Activated naive CD8-positive, alpha-beta T cell treated with anti-CD3 and anti-CD28 coated beads, Interleukin-2, amount 10 ng/mL, durations not matched to agents 7 days and 5 days (primary cell): Measurements from ENCODE around the gene FAM180B. TPM values are rescaled to one million over a fixed set of nuclear protein-coding genes. Genes with fewer than 3 reads are reported as not detected.
A peak's percentile ranks its signal among the peaks of the same experiment; 100 is the strongest.

ENCODE experiments used
- ATAC-seq: fragments of 150-1000 bp; cut with Tn5 transposase; one replicate; pipeline ENCODE4 v1.10.0; 2021; ENCODE audit warnings: low read depth, moderate library complexity
- POLR2A ChIA-PET: fragments of 350-600 bp; sonication (Branson Sonifier 250); formaldehyde crosslinking; loops from one replicate; lab custom pipeline; 2021; ENCODE audit warnings: antibody characterized with exemption; lab: Charles Lee
- DNase-seq: peaks from one replicate; pipeline ENCODE4 v3.0.0; 2021
- H3K27ac Mint-ChIP-seq: one replicate; pipeline ENCODE4 v1.8.0; 2022; ENCODE audit warnings: mild to moderate bottlenecking, mixed read lengths
- H3K27me3 Mint-ChIP-seq: one replicate; pipeline ENCODE4 v1.8.0; 2022; ENCODE audit warnings: mild to moderate bottlenecking, moderate library complexity, mixed read lengths
- H3K36me3 Mint-ChIP-seq: one replicate; pipeline ENCODE4 v1.8.0; 2021; ENCODE audit warnings: mild to moderate bottlenecking, mixed read lengths
- H3K4me1 Mint-ChIP-seq: one replicate; pipeline ENCODE4 v1.8.0; 2021; ENCODE audit warnings: mixed read lengths
- H3K4me3 Mint-ChIP-seq: one replicate; pipeline ENCODE4 v1.8.0; 2022; ENCODE audit warnings: mild to moderate bottlenecking, moderate library complexity, mixed read lengths
- H3K9me3 Mint-ChIP-seq: one replicate; pipeline ENCODE4 v1.8.0; 2021; ENCODE audit warnings: mixed read lengths
- total RNA-seq, 2 experiments: library from RNA; stranded (reverse); gene quantifications; one replicate each; pipeline ENCODE4 v1.2.3, GENCODE V29; 2021

FAM180B gene
- total RNA-seq, 2 experiments from 2014 or later, result not detected

DNA sequence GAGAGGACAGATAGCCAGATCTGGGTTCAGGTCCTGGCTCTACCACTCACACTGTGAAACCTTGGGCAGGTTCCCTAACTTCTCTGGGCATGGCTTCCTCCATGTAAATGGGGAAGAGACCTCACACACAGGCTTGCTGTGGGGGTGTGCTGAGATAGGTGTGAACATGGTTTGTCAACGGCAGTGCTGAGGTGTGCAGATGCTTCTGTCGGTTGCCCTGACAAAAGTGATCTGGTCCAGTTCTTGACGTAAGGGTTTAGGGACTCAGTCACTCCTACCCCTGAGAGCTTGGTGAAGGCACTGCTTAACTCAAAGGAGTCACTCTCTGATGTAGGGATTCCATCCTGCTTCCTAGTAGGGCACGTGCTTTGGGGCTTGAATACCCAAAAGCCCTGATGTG, 5.8 kb downstream of the FAM180B start:
- POLR2A ChIA-PET, result interaction anchor here (0.6 to 1.3 kb wide), 3 partner anchors 14 to 239 kb away, joined by 3 to 6 read pairs (median 6); partner anchors contain the start of genes KBTBD4, NDUFS3 and PTPMT1
- ATAC-seq, result peak; percentile 5
- peak overlapping the region; percentile 46 for H3K27ac Mint-ChIP-seq

DNA sequence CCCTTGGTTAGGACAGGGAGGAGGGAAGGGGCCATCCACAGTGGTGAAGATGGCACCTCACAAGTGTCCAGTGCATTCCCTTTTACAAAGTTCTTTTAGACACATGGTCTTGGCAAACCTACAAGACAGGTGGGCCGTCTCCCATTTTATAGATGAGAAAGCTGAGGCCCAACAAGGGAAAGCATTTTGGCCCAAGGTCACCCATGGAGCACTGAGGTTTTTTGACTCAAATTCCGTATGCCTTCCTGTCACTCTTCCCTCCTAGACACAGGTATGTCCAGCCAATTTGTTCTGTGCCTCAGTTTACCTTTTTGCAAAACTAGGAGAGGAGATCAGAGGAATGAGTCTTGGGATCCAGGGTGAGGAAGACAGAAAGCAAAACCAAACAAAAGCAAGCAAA, 6.5 kb downstream of the FAM180B start:
- Mint-ChIP-seq H3K4me3 (no peak overlapping the region), H3K36me3 (no peaks in the 10 kb centered on the region), H3K9me3 (no peaks in the 10 kb centered on the region), H3K27ac (no peak overlapping the region), H3K4me1 (peaks cover 16% of the 10 kb centered on the region), H3K27me3 (peaks cover 40% of the 10 kb centered on the region)
- no peak for DNase-seq
- no peak for ATAC-seq
- POLR2A ChIA-PET, result interaction anchor here (0.6 kb wide), 1 partner anchor 238 kb away, joined by 3 read pairs; no protein-coding TSS in a partner anchor

More for the DNA sequence above, 5.8 kb downstream of the FAM180B start:
- Mint-ChIP-seq H3K4me3 (peak overlapping the region; percentile 23), H3K9me3 (no peaks in the 10 kb centered on the region), H3K36me3 (no peaks in the 10 kb centered on the region), H3K4me1 (peaks cover 18% of the 10 kb centered on the region), H3K27me3 (peaks cover 40% of the 10 kb centered on the region)
- no peak for DNase-seq

DNA sequence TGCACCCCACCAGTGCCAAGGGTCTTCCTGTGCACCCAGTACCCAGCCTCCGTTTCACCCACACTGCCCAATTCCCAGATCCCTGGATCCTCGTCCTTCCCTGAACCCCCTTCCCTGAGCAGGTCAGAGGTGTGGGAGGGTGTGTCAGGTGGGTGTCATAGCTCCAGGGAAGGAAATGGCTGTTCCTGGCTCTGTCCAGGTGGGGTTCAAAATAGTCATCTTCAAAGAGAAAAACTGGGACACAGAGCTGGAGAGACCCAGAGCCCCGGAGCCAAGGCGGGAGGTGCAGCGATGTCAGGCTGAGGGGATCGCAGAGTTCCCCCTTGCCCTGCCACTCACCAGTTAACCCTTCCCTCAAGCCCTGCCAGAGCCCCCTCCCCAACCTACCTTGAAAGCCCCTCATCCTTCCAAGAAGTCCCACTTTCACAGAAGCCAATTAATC, 7.0 kb downstream of the FAM180B start:
- Mint-ChIP-seq H3K4me3 (peak overlapping the region; percentile 37), H3K9me3 (no peaks in the 10 kb centered on the region), H3K36me3 (no peaks in the 10 kb centered on the region), H3K27me3 (peaks cover 40% of the 10 kb centered on the region), H3K4me1 (peaks cover 13% of the 10 kb centered on the region), H3K27ac (no peak overlapping the region)
- ATAC-seq (no peak), DNase-seq (no peak)
- POLR2A ChIA-PET, result interaction anchor here (0.7 kb wide), 1 partner anchor 8 kb away, joined by 5 read pairs; no protein-coding TSS in a partner anchor

- Mint-ChIP-seq H3K9me3 (no peaks in the 10 kb centered on the region), H3K36me3 (no peaks in the 10 kb centered on the region), H3K4me3 (peak within 1 kb of the TSS; percentile 37), H3K4me1 (peaks cover 13% of the 10 kb centered on the region), H3K27ac (no peak within 1 kb of the TSS), H3K27me3 (peaks cover 44% of the 10 kb centered on the region)
- POLR2A ChIA-PET, result interaction anchor here (0.7 kb wide), 1 partner anchor 9 kb away, joined by 5 read pairs; no protein-coding TSS in a partner anchor
- DNase-seq (peak; percentile 32), ATAC-seq (no peak)
Observed at GRCh38 chr11:47593934-47594855, 7.7 kb downstream of the FAM180B start, which contains the start of gene C1QTNF4. TSS of gene C1QTNF4 (minus strand) at chr11:47594411. CDS start at chr11:47590810, 3,601 bp downstream.

GRCh38 chr11:47595029-47595428, 8.6 kb downstream of the FAM180B start:
- Mint-ChIP-seq H3K27ac (no peak overlapping the region), H3K36me3 (no peaks in the 10 kb centered on the region), H3K4me3 (no peak overlapping the region), H3K9me3 (no peaks in the 10 kb centered on the region), H3K27me3 (peaks cover 44% of the 10 kb centered on the region), H3K4me1 (peaks cover 13% of the 10 kb centered on the region)
- DNase-seq (peak; percentile 23), ATAC-seq (peak; percentile 17)
- POLR2A ChIA-PET, result no interaction called here

- Mint-ChIP-seq H3K36me3 (no peaks in the 10 kb centered on the region), H3K4me3 (no peak overlapping the region), H3K9me3 (no peaks in the 10 kb centered on the region), H3K27ac (no peak overlapping the region), H3K4me1 (peaks cover 13% of the 10 kb centered on the region), H3K27me3 (peaks cover 44% of the 10 kb centered on the region)
- no peak for ATAC-seq
- POLR2A ChIA-PET, result no interaction called here
- peak; percentile 2 for DNase-seq
Observed at GRCh38 chr11:47595967-47596366, 9.5 kb downstream of the FAM180B start.

DNA sequence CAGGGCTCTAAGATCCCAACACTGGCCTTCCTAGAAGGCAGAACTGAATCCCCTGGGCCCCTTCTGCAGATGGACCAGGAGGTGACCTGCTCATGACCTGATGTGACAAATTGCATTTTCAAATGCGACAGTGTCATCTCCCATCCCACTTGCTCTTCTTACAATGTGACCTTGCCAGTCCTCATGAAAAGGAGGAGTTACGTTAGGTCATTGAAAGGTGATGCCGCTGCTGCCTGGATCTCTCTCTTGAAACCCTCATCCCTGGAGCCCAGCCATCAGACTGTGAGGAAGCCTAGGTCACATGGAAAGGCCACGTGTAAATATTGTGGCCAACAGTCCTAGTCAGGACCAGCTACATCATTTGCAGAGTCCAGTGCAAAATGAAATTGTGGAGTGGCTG, 13.4 kb downstream of the FAM180B start:
- Mint-ChIP-seq H3K36me3 (no peaks in the 10 kb centered on the region), H3K27ac (no peak overlapping the region), H3K27me3 (peaks cover 18% of the 10 kb centered on the region), H3K4me1 (no peaks in the 10 kb centered on the region), H3K9me3 (no peaks in the 10 kb centered on the region), H3K4me3 (no peak overlapping the region)
- DNase-seq (peak; percentile 6), ATAC-seq (no peak)
- POLR2A ChIA-PET, result interaction anchor here (0.7 kb wide), 1 partner anchor 131 kb away, joined by 3 read pairs; no protein-coding TSS in a partner anchor

DNA sequence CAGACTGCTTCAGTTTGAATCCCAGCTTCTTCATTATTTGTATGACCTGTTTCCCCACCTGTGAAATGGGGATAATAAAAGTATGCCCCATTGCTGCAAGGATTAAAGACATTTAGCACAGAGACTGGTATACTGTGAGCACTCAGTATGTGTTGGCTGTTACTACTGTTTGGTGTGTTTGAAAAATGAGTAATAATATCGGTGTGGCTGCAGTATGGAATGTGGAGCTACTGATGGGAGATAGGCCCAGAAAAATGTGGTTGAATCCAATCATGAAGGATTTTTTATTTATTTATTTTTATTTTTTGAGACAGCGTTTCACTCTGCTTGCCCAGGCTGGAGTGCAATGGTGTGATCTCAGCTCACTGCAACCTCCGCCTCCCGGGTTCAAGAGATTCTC, 16.8 kb downstream of the FAM180B start:
- Mint-ChIP-seq H3K36me3 (peaks cover 5% of the 10 kb centered on the region), H3K4me1 (no peaks in the 10 kb centered on the region), H3K9me3 (no peaks in the 10 kb centered on the region), H3K27ac (no peak overlapping the region), H3K27me3 (peaks cover 4% of the 10 kb centered on the region), H3K4me3 (no peak overlapping the region)
- POLR2A ChIA-PET, result no interaction called here
- DNase-seq, result no peak
- ATAC-seq, result no peak

DNA sequence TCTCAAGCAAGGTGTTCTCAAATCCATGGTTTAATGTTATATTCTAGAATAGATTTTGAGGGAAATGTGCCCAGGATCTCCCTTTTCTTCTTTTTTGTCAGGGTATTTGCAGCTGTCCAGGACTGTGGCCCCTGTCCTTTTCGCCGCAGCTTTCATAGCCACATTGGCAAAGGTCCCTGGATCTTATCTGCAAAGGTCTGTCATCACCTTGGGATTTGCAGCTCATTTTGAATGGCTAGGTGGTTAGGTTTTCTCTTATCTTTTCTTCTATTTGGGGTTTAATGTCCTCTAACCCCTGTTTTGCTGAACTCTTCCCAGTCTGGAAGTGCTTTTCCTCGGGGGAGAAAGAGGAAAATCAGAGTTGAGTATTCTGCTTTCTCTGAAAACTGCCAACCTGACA, 19.4 kb downstream of the FAM180B start:
- Mint-ChIP-seq H3K9me3 (no peaks in the 10 kb centered on the region), H3K36me3 (peaks cover 5% of the 10 kb centered on the region), H3K4me1 (peaks cover 5% of the 10 kb centered on the region), H3K27me3 (no peaks in the 10 kb centered on the region), H3K27ac (no peak overlapping the region), H3K4me3 (no peak overlapping the region)
- ATAC-seq (no peak), DNase-seq (no peak)
- POLR2A ChIA-PET, result no interaction called here

DNA sequence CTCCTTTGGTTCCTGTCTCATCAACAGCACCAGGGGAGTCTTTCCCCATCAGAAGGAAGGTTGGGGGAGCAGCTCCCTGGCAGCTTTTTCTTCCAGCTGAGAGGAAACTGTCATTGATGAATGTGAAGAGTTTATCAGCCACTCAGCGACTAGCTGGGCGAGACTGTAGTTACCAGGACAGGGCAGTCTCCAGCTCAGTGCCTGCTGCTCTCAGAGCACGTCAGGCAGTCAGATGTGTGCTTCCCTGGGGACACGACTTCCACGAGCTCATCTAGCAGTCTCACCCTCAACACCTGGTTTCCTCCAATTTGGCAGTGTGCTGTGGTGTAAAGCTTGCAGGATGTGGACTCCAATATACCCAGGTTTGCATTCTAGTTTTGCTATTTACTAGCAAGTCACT, 20.3 kb downstream of the FAM180B start:
- POLR2A ChIA-PET, result interaction anchor here (1.0 kb wide), 1 partner anchor 41 kb away, joined by 3 read pairs; the partner anchor contains the start of gene PTPMT1
- Mint-ChIP-seq H3K9me3 (no peaks in the 10 kb centered on the region), H3K4me3 (no peak overlapping the region), H3K27ac (no peak overlapping the region), H3K36me3 (peaks cover 5% of the 10 kb centered on the region), H3K27me3 (no peaks in the 10 kb centered on the region), H3K4me1 (peaks cover 8% of the 10 kb centered on the region)
- no peak for DNase-seq
- no peak for ATAC-seq

- Mint-ChIP-seq H3K9me3 (no peaks in the 10 kb centered on the region), H3K27me3 (no peaks in the 10 kb centered on the region), H3K27ac (no peak overlapping the region), H3K4me1 (peaks cover 9% of the 10 kb centered on the region), H3K4me3 (no peak overlapping the region), H3K36me3 (peaks cover 5% of the 10 kb centered on the region)
- POLR2A ChIA-PET, result interaction anchor here (1.0 kb wide), 1 partner anchor 42 kb away, joined by 3 read pairs; the partner anchor contains the start of gene PTPMT1
- ATAC-seq (no peak), DNase-seq (no peak)
Observed at GRCh38 chr11:47607380-47607779, 20.9 kb downstream of the FAM180B start.

GRCh38 chr11:47609675-47610074, 23.2 kb downstream of the FAM180B start:
- Mint-ChIP-seq H3K36me3 (peaks cover 5% of the 10 kb centered on the region), H3K27ac (peak overlapping the region; percentile 34), H3K4me3 (no peak overlapping the region), H3K4me1 (peaks cover 9% of the 10 kb centered on the region), H3K9me3 (no peaks in the 10 kb centered on the region), H3K27me3 (no peaks in the 10 kb centered on the region)
- peak; percentile 37 for ATAC-seq
- POLR2A ChIA-PET, result interaction anchor here (0.8 kb wide), 1 partner anchor 361 kb away, joined by 3 read pairs; no protein-coding TSS in a partner anchor
- DNase-seq, result no peak

GRCh38 chr11:47611348-47611794, 24.9 kb downstream of the FAM180B start:
- H3K27ac Mint-ChIP-seq, result no peak overlapping the region
- no peak for DNase-seq
- H3K9me3 Mint-ChIP-seq, result no peaks in the 10 kb centered on the region
- POLR2A ChIA-PET, result no interaction called here
- ATAC-seq, result no peak
- H3K36me3 Mint-ChIP-seq, result peaks cover 5% of the 10 kb centered on the region
- peaks cover 16% of the 10 kb centered on the region for H3K4me1 Mint-ChIP-seq
- no peak overlapping the region for H3K4me3 Mint-ChIP-seq
- H3K27me3 Mint-ChIP-seq, result no peaks in the 10 kb centered on the region
